C4-2B (cell line): ENCODE results near the gene SSBP3.

Experiments used
- ZFX ChIP-seq: fragments of 450-650 bp; IDR thresholded peaks from 2 replicates; pipeline ENCODE4 v1.6.1; 2017
- TF ChIP-seq, protein P1 (sequence below): fragments of 450-650 bp; conservative IDR thresholded peaks from 2 replicates; pipeline ENCODE4 v1.5.1; 2017; ENCODE audit warnings: mild to moderate bottlenecking

DNA sequence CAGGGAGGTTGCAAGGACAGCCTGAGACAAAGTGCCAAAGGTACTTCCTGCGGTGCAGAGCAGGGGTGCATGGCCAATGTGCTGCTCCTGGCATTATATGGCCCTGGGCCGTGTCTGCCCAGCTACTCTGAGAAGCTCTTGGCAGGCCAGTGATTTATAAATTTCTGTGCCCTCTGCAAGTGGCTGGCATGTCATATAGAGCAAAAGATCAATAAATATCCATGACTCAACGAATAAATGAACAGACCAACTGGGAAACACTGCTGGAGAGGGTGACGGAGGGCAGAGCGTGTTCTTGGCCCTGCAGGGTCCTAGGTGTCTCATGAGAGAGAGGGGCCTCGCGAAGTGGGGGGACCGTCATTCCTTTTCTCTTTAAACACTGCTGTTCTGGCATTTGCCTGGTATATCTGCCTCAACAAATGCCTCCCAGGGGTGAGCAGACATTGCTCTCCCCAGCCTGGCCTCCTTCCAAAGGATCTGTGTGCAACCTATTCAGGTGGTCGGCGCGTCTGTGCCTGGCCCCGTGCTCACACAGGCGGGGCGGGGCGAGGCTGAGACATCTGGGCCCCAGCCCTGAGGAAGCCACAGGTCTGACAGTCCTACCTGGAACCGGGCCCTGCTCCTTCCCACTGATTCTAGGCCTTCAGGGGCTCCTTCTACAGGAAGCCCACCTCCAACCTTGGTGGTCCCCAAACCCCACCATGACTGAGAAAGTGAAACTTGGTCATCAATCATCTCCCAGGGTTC, 123.9 kb downstream of the SSBP3 start:
- TF ChIP-seq, protein P1, sequence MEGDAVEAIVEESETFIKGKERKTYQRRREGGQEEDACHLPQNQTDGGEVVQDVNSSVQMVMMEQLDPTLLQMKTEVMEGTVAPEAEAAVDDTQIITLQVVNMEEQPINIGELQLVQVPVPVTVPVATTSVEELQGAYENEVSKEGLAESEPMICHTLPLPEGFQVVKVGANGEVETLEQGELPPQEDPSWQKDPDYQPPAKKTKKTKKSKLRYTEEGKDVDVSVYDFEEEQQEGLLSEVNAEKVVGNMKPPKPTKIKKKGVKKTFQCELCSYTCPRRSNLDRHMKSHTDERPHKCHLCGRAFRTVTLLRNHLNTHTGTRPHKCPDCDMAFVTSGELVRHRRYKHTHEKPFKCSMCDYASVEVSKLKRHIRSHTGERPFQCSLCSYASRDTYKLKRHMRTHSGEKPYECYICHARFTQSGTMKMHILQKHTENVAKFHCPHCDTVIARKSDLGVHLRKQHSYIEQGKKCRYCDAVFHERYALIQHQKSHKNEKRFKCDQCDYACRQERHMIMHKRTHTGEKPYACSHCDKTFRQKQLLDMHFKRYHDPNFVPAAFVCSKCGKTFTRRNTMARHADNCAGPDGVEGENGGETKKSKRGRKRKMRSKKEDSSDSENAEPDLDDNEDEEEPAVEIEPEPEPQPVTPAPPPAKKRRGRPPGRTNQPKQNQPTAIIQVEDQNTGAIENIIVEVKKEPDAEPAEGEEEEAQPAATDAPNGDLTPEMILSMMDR, result no peak
- TF ChIP-seq ZFX, result no peak
